Keratinocyte (primary cell): ENCODE data around the gene SLAIN2.

Source experiments
- EZH2 ChIP-seq: IDR thresholded peaks from one replicate; pipeline ENCODE4 v1.6.1; 2012; ENCODE audit warnings: inconsistent platforms, mild to moderate bottlenecking, low read length, moderate library complexity
- TF ChIP-seq, protein P1 (sequence below), 3 experiments: IDR thresholded peaks in 1 of 3; conservative IDR thresholded peaks in 1 of 3; optimal IDR thresholded peaks in 1 of 3; 2 replicates in 2 of 3; 3 replicates in 1 of 3; pipeline versions ENCODE3 to v1.5.1; 2011; ENCODE audit warnings: low read length in 3 of 3, mild to moderate bottlenecking in 3 of 3, moderate library complexity in 2 of 3, control low read depth in 1 of 3, inconsistent platforms in 1 of 3; ENCODE audit not compliant: insufficient read depth in 2 of 3; ENCODE audit errors: extremely low read depth in 1 of 3

DNA sequence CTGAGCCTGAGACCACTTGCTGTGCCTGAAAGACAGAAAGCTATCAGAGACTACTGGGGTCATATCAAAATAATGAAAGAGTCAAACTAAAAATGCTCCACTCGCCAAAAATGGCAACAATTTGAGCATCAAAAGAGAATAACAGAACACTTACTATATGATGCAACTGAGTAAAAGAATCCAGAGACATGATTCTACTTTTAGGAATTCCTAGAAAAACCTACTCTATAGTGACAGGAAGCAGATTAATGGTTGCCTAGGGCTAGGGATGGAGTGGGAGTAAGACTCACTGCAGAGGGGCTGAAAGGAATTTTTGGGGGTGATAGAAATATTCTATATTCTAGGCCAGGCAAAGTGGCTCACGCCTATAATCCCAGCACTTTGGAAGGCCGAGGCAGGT lies 29.4 kb upstream of the SLAIN2 start:
- TF ChIP-seq, protein P1, sequence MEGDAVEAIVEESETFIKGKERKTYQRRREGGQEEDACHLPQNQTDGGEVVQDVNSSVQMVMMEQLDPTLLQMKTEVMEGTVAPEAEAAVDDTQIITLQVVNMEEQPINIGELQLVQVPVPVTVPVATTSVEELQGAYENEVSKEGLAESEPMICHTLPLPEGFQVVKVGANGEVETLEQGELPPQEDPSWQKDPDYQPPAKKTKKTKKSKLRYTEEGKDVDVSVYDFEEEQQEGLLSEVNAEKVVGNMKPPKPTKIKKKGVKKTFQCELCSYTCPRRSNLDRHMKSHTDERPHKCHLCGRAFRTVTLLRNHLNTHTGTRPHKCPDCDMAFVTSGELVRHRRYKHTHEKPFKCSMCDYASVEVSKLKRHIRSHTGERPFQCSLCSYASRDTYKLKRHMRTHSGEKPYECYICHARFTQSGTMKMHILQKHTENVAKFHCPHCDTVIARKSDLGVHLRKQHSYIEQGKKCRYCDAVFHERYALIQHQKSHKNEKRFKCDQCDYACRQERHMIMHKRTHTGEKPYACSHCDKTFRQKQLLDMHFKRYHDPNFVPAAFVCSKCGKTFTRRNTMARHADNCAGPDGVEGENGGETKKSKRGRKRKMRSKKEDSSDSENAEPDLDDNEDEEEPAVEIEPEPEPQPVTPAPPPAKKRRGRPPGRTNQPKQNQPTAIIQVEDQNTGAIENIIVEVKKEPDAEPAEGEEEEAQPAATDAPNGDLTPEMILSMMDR (optimal IDR thresholded peaks at IDR 0.05 in 1 of 3, IDR thresholded peaks at IDR 0.05 in 1 of 3, conservative IDR thresholded peaks at IDR 0.05 in 1 of 3; ENCODE audit: extremely low read depth in 1 of 3, insufficient read depth in 2 of 3, low read length in 3 of 3): no peak
- no peak for TF ChIP-seq EZH2
